ENCODE measurements around the gene SGMS1. TPM values are rescaled to one million over a fixed set of nuclear protein-coding genes. Genes with fewer than 3 reads are reported as not detected.
"Not testable (repeated sequence)": the region's sequence is repeated elsewhere in the genome, so short reads cannot be mapped to it uniquely, and the experiment has no call there.

Gene SGMS1
- total RNA-seq, 1 donor from 2014 or later, result 25.0 TPM

GRCh38 chr10:50497758-50498157 is 126.0 kb downstream of the SGMS1 start:
- TF ChIP-seq CTCF (IDR thresholded peaks at IDR 0.05; ENCODE audit: unreplicated experiment), result no peak
- Mint-ChIP-seq H3K27me3 (no peaks in the 10 kb centered on the region), H3K9me3 (ENCODE audit: low read depth) (no peaks in the 10 kb centered on the region), H3K4me1 (ENCODE audit: low read depth) (peaks cover 3% of the 10 kb centered on the region), H3K36me3 (ENCODE audit: insufficient read depth) (peaks cover 4% of the 10 kb centered on the region), H3K27ac (no peak overlapping the region), H3K4me3 (ENCODE audit: low read depth) (no peak overlapping the region)
- no peak for DNase-seq (ENCODE audit: low spot score, unreplicated experiment)

GRCh38 chr10:50496228-50496627 is 127.5 kb downstream of the SGMS1 start:
- Mint-ChIP-seq H3K4me1 (ENCODE audit: low read depth) (no peaks in the 10 kb centered on the region), H3K36me3 (ENCODE audit: insufficient read depth) (peaks cover 4% of the 10 kb centered on the region), H3K4me3 (ENCODE audit: low read depth) (no peak overlapping the region), H3K27ac (no peak overlapping the region), H3K27me3 (no peaks in the 10 kb centered on the region), H3K9me3 (ENCODE audit: low read depth) (no peaks in the 10 kb centered on the region)
- no peak for TF ChIP-seq CTCF (IDR thresholded peaks at IDR 0.05; ENCODE audit: unreplicated experiment)
- DNase-seq (ENCODE audit: low spot score, unreplicated experiment), result no peak

GRCh38 chr10:50490241-50490640 is 133.5 kb downstream of the SGMS1 start:
- H3K27me3 Mint-ChIP-seq, result no peaks in the 10 kb centered on the region
- no peak overlapping the region for H3K27ac Mint-ChIP-seq
- no peak for TF ChIP-seq CTCF (IDR thresholded peaks at IDR 0.05; ENCODE audit: unreplicated experiment)
- H3K36me3 Mint-ChIP-seq (ENCODE audit: insufficient read depth), result peaks cover 8% of the 10 kb centered on the region
- H3K4me1 Mint-ChIP-seq (ENCODE audit: low read depth), result peaks cover 3% of the 10 kb centered on the region
- H3K9me3 Mint-ChIP-seq (ENCODE audit: low read depth), result peaks cover 6% of the 10 kb centered on the region
- DNase-seq (ENCODE audit: low spot score, unreplicated experiment), result no peak
- no peak overlapping the region for H3K4me3 Mint-ChIP-seq (ENCODE audit: low read depth)

- Mint-ChIP-seq H3K36me3 (ENCODE audit: insufficient read depth) (peaks cover 26% of the 10 kb centered on the region), H3K9me3 (ENCODE audit: low read depth) (peaks cover 27% of the 10 kb centered on the region)
- not testable (repeated sequence) for DNase-seq (ENCODE audit: low spot score, unreplicated experiment); H3K4me3 Mint-ChIP-seq (ENCODE audit: low read depth); H3K4me1 Mint-ChIP-seq (ENCODE audit: low read depth); H3K27me3 Mint-ChIP-seq; H3K27ac Mint-ChIP-seq
These were observed 139.2 kb downstream of the SGMS1 start for GRCh38 chr10:50484550-50484949.

- H3K4me1 Mint-ChIP-seq (ENCODE audit: low read depth), result no peaks in the 10 kb centered on the region
- no peak overlapping the region for H3K4me3 Mint-ChIP-seq (ENCODE audit: low read depth)
- TF ChIP-seq CTCF (IDR thresholded peaks at IDR 0.05; ENCODE audit: unreplicated experiment), result no peak
- H3K27me3 Mint-ChIP-seq, result no peaks in the 10 kb centered on the region
- no peak overlapping the region for H3K27ac Mint-ChIP-seq
- H3K36me3 Mint-ChIP-seq (ENCODE audit: insufficient read depth), result peaks cover 35% of the 10 kb centered on the region
- peaks cover 31% of the 10 kb centered on the region for H3K9me3 Mint-ChIP-seq (ENCODE audit: low read depth)
- DNase-seq (ENCODE audit: low spot score, unreplicated experiment), result no peak
These were observed 143.4 kb downstream of the SGMS1 start for GRCh38 chr10:50480054-50481007.

Measured in progenitor cell of endocrine pancreas (in vitro differentiated cells).